Activated CD8-positive, alpha-beta memory T cell treated with anti-CD3 and anti-CD28 coated beads for 4 hours (primary cell): ENCODE data around the gene SRSF6.
"Not testable (repeated sequence)": the region's sequence is repeated elsewhere in the genome, so short reads cannot be mapped to it uniquely, and the experiment has no call there.

Experiments used
- DNase-seq, 2 donors: peaks; one replicate each; pipeline ENCODE4 v3.0.0-alpha.2; 2020; ENCODE audit warnings: low read depth in 2 of 2

The SRSF6 gene

GRCh38 chr20:43457640-43458421, at the start of gene SRSF6:
Gene SRSF6, plus strand, starts transcription at chr20:43457896. Its CDS starts 138 bp downstream, at chr20:43458034.
- DNase-seq: peak; percentile 84

- no peak for DNase-seq
Measured at GRCh38 chr20:43408848-43409576, 48.7 kb upstream of the SRSF6 start.

- DNase-seq: no peak
Measured at GRCh38 chr20:43409577-43409913, 48.2 kb upstream of the SRSF6 start.

- no peak for DNase-seq
Measured at GRCh38 chr20:43415661-43416430, 41.9 kb upstream of the SRSF6 start.

- no peak for DNase-seq
Measured at GRCh38 chr20:43416591-43417228, 41.0 kb upstream of the SRSF6 start.

GRCh38 chr20:43420192-43420591, 37.5 kb upstream of the SRSF6 start:
- DNase-seq: no peak

- not testable (repeated sequence) for DNase-seq
Measured at GRCh38 chr20:43420913-43421312, 36.8 kb upstream of the SRSF6 start.

GRCh38 chr20:43426172-43426571, 31.5 kb upstream of the SRSF6 start:
- no peak for DNase-seq

- DNase-seq: no peak
Measured at GRCh38 chr20:43430265-43431133, 27.2 kb upstream of the SRSF6 start.

- no peak for DNase-seq
Measured at GRCh38 chr20:43431134-43431519, 26.6 kb upstream of the SRSF6 start.

GRCh38 chr20:43432498-43432897, 25.2 kb upstream of the SRSF6 start:
- no peak for DNase-seq

- no peak for DNase-seq
Measured at GRCh38 chr20:43433250-43433854, 24.3 kb upstream of the SRSF6 start.

- no peak for DNase-seq
Measured at GRCh38 chr20:43434565-43434964, 23.1 kb upstream of the SRSF6 start.

- DNase-seq: no peak
Measured at GRCh38 chr20:43438578-43439316, 18.9 kb upstream of the SRSF6 start.

GRCh38 chr20:43440531-43440930, 17.2 kb upstream of the SRSF6 start:
- DNase-seq: no peak

- DNase-seq: no peak
Measured at GRCh38 chr20:43442282-43442880, 15.3 kb upstream of the SRSF6 start.

- no peak for DNase-seq
Measured at GRCh38 chr20:43444107-43444506, 13.6 kb upstream of the SRSF6 start.

GRCh38 chr20:43446361-43446879, 11.3 kb upstream of the SRSF6 start:
- no peak for DNase-seq

GRCh38 chr20:43448431-43448747, 9.3 kb upstream of the SRSF6 start:
- not testable (repeated sequence) for DNase-seq
